Measurements from ENCODE around the gene CEBPA. TPM values are rescaled to one million over a fixed set of nuclear protein-coding genes. Genes with fewer than 3 reads are reported as not detected.

The CEBPA gene
- total and polyA plus RNA-seq, 2 donors (not counting 1 experiment from before 2014, with no cell fraction given) = 0.17 TPM; not detected in 1

GRCh38 chr19:33275559-33275932 is 26.8 kb downstream of the CEBPA start:
- H3K9me3 ChIP-seq (ENCODE audit: control insufficient read depth, insufficient read depth, low read depth, low read length) = no peaks in the 10 kb centered on the region
- no peaks in the 10 kb centered on the region for H3K27me3 ChIP-seq (ENCODE audit: control insufficient read depth, insufficient read depth, low read length)
- no peak overlapping the region for H2AFZ ChIP-seq (ENCODE audit: low read length)
- no peak overlapping the region for H3K27ac ChIP-seq (ENCODE audit: insufficient read depth, low read length)
- no peak overlapping the region for H3K9ac ChIP-seq (ENCODE audit: insufficient read depth, low read length)
- TF ChIP-seq EZH2 (IDR thresholded peaks at IDR 0.05; ENCODE audit: low read length, missing control alignments) (no peak), CTCF (conservative IDR thresholded peaks at IDR 0.05 in 1 of 2, IDR thresholded peaks at IDR 0.05 in 1 of 2; ENCODE audit: low read depth in 1 of 2, low read length in 2 of 2) (no peak)
- H3K4me1 ChIP-seq (ENCODE audit: control insufficient read depth, extremely low read depth, insufficient read depth, low read length) = peaks cover 4% of the 10 kb centered on the region
- no peaks in the 10 kb centered on the region for H3K79me2 ChIP-seq (ENCODE audit: control insufficient read depth, insufficient read depth, low read length)
- H3K36me3 ChIP-seq (ENCODE audit: control insufficient read depth, insufficient read depth, low read length) = no peaks in the 10 kb centered on the region
- no peak for DNase-seq (ENCODE audit: low read depth in 2 of 2)
- H3K4me2 ChIP-seq (ENCODE audit: extremely low read depth, insufficient read depth, low read length) = no peak overlapping the region
- no peaks in the 10 kb centered on the region for H4K20me1 ChIP-seq (ENCODE audit: control insufficient read depth, extremely low read depth, insufficient read depth, low read length)
- no peak overlapping the region for H3K4me3 ChIP-seq (replicated peaks in 1 of 4; ENCODE audit: control extremely low read depth in 1 of 4, insufficient read depth in 1 of 4, low read depth in 3 of 4, low read length in 4 of 4)

GRCh38 chr19:33274663-33275558 is 27.4 kb downstream of the CEBPA start:
- DNase-seq (ENCODE audit: low read depth in 2 of 2) = no peak

More at GRCh38 chr19:33274663-33275558, 27.4 kb downstream of the CEBPA start:
- TF ChIP-seq CTCF (conservative IDR thresholded peaks at IDR 0.05 in 1 of 2, IDR thresholded peaks at IDR 0.05 in 1 of 2; ENCODE audit: low read depth in 1 of 2, low read length in 2 of 2) (no peak), EZH2 (IDR thresholded peaks at IDR 0.05; ENCODE audit: low read length, missing control alignments) (no peak)
- Histone ChIP-seq H3K4me3 (replicated peaks in 1 of 4; ENCODE audit: control extremely low read depth in 1 of 4, insufficient read depth in 1 of 4, low read depth in 3 of 4, low read length in 4 of 4) (no peak overlapping the region), H3K79me2 (ENCODE audit: control insufficient read depth, insufficient read depth, low read length) (no peaks in the 10 kb centered on the region), H4K20me1 (ENCODE audit: control insufficient read depth, extremely low read depth, insufficient read depth, low read length) (no peaks in the 10 kb centered on the region), H3K27ac (ENCODE audit: insufficient read depth, low read length) (no peak overlapping the region), H3K27me3 (ENCODE audit: control insufficient read depth, insufficient read depth, low read length) (no peaks in the 10 kb centered on the region), H3K4me1 (ENCODE audit: control insufficient read depth, extremely low read depth, insufficient read depth, low read length) (peaks cover 4% of the 10 kb centered on the region), H3K4me2 (ENCODE audit: extremely low read depth, insufficient read depth, low read length) (no peak overlapping the region), H2AFZ (ENCODE audit: low read length) (no peak overlapping the region), H3K9me3 (ENCODE audit: control insufficient read depth, insufficient read depth, low read depth, low read length) (no peaks in the 10 kb centered on the region), H3K36me3 (ENCODE audit: control insufficient read depth, insufficient read depth, low read length) (no peaks in the 10 kb centered on the region), H3K9ac (ENCODE audit: insufficient read depth, low read length) (no peak overlapping the region)

Data from fibroblast of lung (primary cell).